WTC11 (cell line): ENCODE data around the gene CCL18. TPM values are rescaled to one million over a fixed set of nuclear protein-coding genes. Genes with fewer than 3 reads are reported as not detected.

ENCODE experiments used
- ATAC-seq: fragments of 200-7000 bp; cut with Tn5 transposase; 2 replicates; pipeline ENCODE4 v1.10.0; 2021; ENCODE audit warnings: mild to moderate bottlenecking, moderate library complexity
- CTCF ChIA-PET: fragments of 300-600 bp; sonication (Branson Sonifier 250); formaldehyde crosslinking; loops from one replicate; lab custom pipeline; 2021; ENCODE audit warnings: antibody characterized with exemption; lab: Charles Lee
- POLR2A ChIA-PET: fragments of 350-600 bp; sonication (Branson Sonifier 250); formaldehyde crosslinking; loops from one replicate; lab custom pipeline; 2021; ENCODE audit warnings: antibody characterized with exemption; lab: Charles Lee
- DNase-seq: peaks from one replicate; pipeline ENCODE4 v3.0.0; 2021; ENCODE audit warnings: low spot score
- H3K27ac Mint-ChIP-seq: 2 replicates; pipeline ENCODE4 v1.8.0; 2021; ENCODE audit warnings: mixed read lengths
- H3K27me3 Mint-ChIP-seq: 2 replicates; pipeline ENCODE4 v1.8.0; 2021; ENCODE audit warnings: low read depth, mild to moderate bottlenecking, moderate library complexity, mixed read lengths
- H3K36me3 Mint-ChIP-seq: 2 replicates; pipeline ENCODE4 v1.8.0; 2021; ENCODE audit warnings: mixed read lengths
- H3K4me1 Mint-ChIP-seq: 2 replicates; pipeline ENCODE4 v1.8.0; 2022; ENCODE audit warnings: mixed read lengths
- H3K4me3 Mint-ChIP-seq: 2 replicates; pipeline ENCODE4 v1.8.0; 2021; ENCODE audit warnings: mild to moderate bottlenecking, moderate library complexity, mixed read lengths
- H3K9me3 Mint-ChIP-seq: 2 replicates; pipeline ENCODE4 v1.8.0; 2021; ENCODE audit warnings: mixed read lengths
- ESRRA ChIP-seq: sonication (generic); formaldehyde crosslinking; IDR thresholded peaks from 2 replicates; pipeline ENCODE4 v1.8.1; 2022; ENCODE audit warnings: mild to moderate bottlenecking, missing genetic modification reagents, borderline replicate concordance
- FOXK1 ChIP-seq: sonication (generic); formaldehyde crosslinking; IDR thresholded peaks from 2 replicates; pipeline ENCODE4 v1.8.0; 2022; ENCODE audit warnings: mild to moderate bottlenecking, moderate library complexity, missing genetic modification reagents
- FOXP1 ChIP-seq: sonication (generic); formaldehyde crosslinking; IDR thresholded peaks from 2 replicates; pipeline ENCODE4 v1.8.0; 2022; ENCODE audit warnings: missing genetic modification reagents, mild to moderate bottlenecking, moderate library complexity, borderline replicate concordance
- GABPB1 ChIP-seq: sonication (generic); formaldehyde crosslinking; IDR thresholded peaks from 2 replicates; pipeline ENCODE4 v1.8.1; 2023; ENCODE audit warnings: mild to moderate bottlenecking, missing genetic modification reagents
- IRF2 ChIP-seq: sonication (generic); formaldehyde crosslinking; IDR thresholded peaks from 2 replicates; pipeline ENCODE4 v1.8.0; 2022; ENCODE audit warnings: low read depth, missing genetic modification reagents, borderline replicate concordance
- JAZF1 ChIP-seq: fragments of 250-450 bp; sonication (Bioruptor Pico); IDR thresholded peaks from 2 replicates; pipeline ENCODE4 v1.9.0; 2021; ENCODE audit warnings: moderate library complexity, mild to moderate bottlenecking, inconsistent platforms
- MXD4 ChIP-seq: fragments of 250-450 bp; sonication (Bioruptor Pico); IDR thresholded peaks from 2 replicates; pipeline ENCODE4 v1.8.0; 2021; ENCODE audit warnings: mild to moderate bottlenecking, moderate library complexity, borderline replicate concordance
- NFATC4 ChIP-seq: fragments of 250-450 bp; sonication (Bioruptor Pico); IDR thresholded peaks from 2 replicates; pipeline ENCODE4 v1.9.0; 2021; ENCODE audit warnings: mild to moderate bottlenecking
- OVOL2 ChIP-seq: fragments of 250-450 bp; sonication (Bioruptor Pico); IDR thresholded peaks from 2 replicates; pipeline ENCODE4 v1.9.0; 2021; ENCODE audit warnings: mild to moderate bottlenecking, borderline replicate concordance
- RELA ChIP-seq: sonication (generic); formaldehyde crosslinking; IDR thresholded peaks from 2 replicates; pipeline ENCODE4 v1.8.1; 2022; ENCODE audit warnings: missing genetic modification reagents, mild to moderate bottlenecking, borderline replicate concordance
- RORB ChIP-seq: fragments of 250-450 bp; sonication (Bioruptor Pico); IDR thresholded peaks from 2 replicates; pipeline ENCODE4 v1.9.0; 2021; ENCODE audit warnings: mild to moderate bottlenecking
- TCF7 ChIP-seq: sonication (generic); formaldehyde crosslinking; IDR thresholded peaks from 2 replicates; pipeline ENCODE4 v1.8.0; 2022; ENCODE audit warnings: mild to moderate bottlenecking, low read depth, missing genetic modification reagents, moderate library complexity
- ZNF671 ChIP-seq: fragments of 250-450 bp; sonication (Bioruptor Pico); IDR thresholded peaks from 2 replicates; pipeline ENCODE4 v1.8.0; 2021; ENCODE audit warnings: mild to moderate bottlenecking
- total RNA-seq: library from RNA; stranded (reverse); gene quantifications from 3 replicates; pipeline ENCODE4 v1.2.3, GENCODE V29; 2021
- TF ChIP-seq, protein P1 (sequence below): sonication (generic); formaldehyde crosslinking; IDR thresholded peaks from 2 replicates; pipeline ENCODE4 v1.8.0; 2022; ENCODE audit warnings: mild to moderate bottlenecking, missing genetic modification reagents
- TF ChIP-seq, protein P2 (sequence below): sonication (generic); formaldehyde crosslinking; IDR thresholded peaks from 2 replicates; pipeline ENCODE4 v1.8.1; 2023; ENCODE audit warnings: mild to moderate bottlenecking, missing genetic modification reagents
- TF ChIP-seq, protein P3 (sequence below): fragments of 250-450 bp; sonication (Bioruptor Pico); IDR thresholded peaks from 2 replicates; pipeline ENCODE4 v1.9.0; 2021; ENCODE audit warnings: mild to moderate bottlenecking
- TF ChIP-seq, protein P4 (sequence below): sonication (generic); formaldehyde crosslinking; conservative IDR thresholded peaks from 2 replicates; pipeline ENCODE4 v1.8.1; 2023; ENCODE audit warnings: mild to moderate bottlenecking, low read depth, missing genetic modification reagents, moderate library complexity
- TF ChIP-seq, protein P5 (sequence below): fragments of 250-450 bp; sonication (Bioruptor Pico); IDR thresholded peaks from 2 replicates; pipeline ENCODE4 v1.9.0; 2021; ENCODE audit warnings: mild to moderate bottlenecking, borderline replicate concordance

The CCL18 gene
- total RNA-seq, 1 experiment from 2014 or later = not detected

DNA sequence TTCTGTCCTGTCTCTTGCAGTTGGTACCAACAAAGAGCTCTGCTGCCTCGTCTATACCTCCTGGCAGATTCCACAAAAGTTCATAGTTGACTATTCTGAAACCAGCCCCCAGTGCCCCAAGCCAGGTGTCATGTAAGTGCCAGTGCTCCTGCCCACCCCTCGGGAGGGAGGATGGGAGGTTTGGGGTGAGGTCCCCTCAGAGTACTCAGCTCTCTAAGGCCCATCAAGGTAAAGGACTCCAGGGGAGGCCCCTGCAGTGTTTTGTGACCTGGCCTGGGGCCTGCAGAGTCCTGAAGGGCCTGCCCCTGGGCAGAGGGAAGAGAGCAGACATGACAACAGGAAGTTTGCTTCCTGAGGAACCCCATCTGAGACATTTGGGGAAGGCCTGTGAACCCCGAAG, 6.4 kb downstream of the CCL18 start:
- H3K4me3 Mint-ChIP-seq = no peak overlapping the region
- POLR2A ChIA-PET = no interaction called here
- peaks cover 5% of the 10 kb centered on the region for H3K4me1 Mint-ChIP-seq
- DNase-seq = no peak
- peaks cover 15% of the 10 kb centered on the region for H3K9me3 Mint-ChIP-seq
- no peak for ATAC-seq
- TF ChIP-seq ZNF671 (CRISPR knock-in tag) (no peak), ESRRA (CRISPR knock-in tag) (no peak), RELA (CRISPR knock-in tag) (no peak), FOXP1 (CRISPR knock-in tag) (no peak), FOXK1 (no peak)
- TF ChIP-seq, protein P1, sequence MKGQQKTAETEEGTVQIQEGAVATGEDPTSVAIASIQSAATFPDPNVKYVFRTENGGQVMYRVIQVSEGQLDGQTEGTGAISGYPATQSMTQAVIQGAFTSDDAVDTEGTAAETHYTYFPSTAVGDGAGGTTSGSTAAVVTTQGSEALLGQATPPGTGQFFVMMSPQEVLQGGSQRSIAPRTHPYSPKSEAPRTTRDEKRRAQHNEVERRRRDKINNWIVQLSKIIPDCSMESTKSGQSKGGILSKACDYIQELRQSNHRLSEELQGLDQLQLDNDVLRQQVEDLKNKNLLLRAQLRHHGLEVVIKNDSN (CRISPR knock-in tag) = no peak
- TF ChIP-seq, protein P2, sequence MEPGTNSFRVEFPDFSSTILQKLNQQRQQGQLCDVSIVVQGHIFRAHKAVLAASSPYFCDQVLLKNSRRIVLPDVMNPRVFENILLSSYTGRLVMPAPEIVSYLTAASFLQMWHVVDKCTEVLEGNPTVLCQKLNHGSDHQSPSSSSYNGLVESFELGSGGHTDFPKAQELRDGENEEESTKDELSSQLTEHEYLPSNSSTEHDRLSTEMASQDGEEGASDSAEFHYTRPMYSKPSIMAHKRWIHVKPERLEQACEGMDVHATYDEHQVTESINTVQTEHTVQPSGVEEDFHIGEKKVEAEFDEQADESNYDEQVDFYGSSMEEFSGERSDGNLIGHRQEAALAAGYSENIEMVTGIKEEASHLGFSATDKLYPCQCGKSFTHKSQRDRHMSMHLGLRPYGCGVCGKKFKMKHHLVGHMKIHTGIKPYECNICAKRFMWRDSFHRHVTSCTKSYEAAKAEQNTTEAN (CRISPR knock-in tag) = no peak
- H3K27ac Mint-ChIP-seq = no peak overlapping the region
- H3K27me3 Mint-ChIP-seq = peaks cover 4% of the 10 kb centered on the region; the same call in 1 of the 2 replicates
- CTCF ChIA-PET = interaction anchor here (4.6 to 7.0 kb wide), 2 partner anchors 78 to 92 kb away, joined by 49 to 159 read pairs; partner anchors contain the start of gene CCL16
- no peaks in the 10 kb centered on the region for H3K36me3 Mint-ChIP-seq

DNA sequence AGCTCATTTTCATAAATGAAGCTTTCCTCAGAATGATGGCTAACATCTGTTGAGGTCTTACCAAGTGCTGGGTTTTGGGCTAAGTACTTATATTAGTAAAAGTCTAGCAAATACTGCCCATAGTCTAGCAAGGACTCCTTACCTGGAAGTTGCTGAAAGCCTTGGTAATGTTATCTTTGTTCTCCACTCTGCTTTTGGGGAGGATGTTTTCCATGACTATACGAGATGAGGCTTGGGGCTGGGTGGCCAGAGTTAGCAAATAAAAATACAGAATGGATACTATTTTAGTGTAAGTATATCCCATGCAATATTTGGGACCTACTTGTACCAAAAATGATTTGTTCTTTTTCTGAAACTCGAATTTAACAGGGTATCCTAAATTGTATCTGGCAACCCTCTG, 7.7 kb downstream of the CCL18 start:
- DNase-seq = no peak
- Mint-ChIP-seq H3K36me3 (no peaks in the 10 kb centered on the region), H3K4me1 (peaks cover 5% of the 10 kb centered on the region), H3K4me3 (no peak overlapping the region), H3K9me3 (peaks cover 8% of the 10 kb centered on the region), H3K27me3 (no peaks in the 10 kb centered on the region; the same call in 1 of the 2 replicates), H3K27ac (no peak overlapping the region)
- CTCF ChIA-PET = interaction anchor here (1.4 to 7.0 kb wide), 8 partner anchors 24 to 392 kb away, joined by 3 to 159 read pairs (median 7); partner anchors contain the start of genes CCL16, LYZL6 and TAF15
- POLR2A ChIA-PET = no interaction called here
- ATAC-seq = no peak
- TF ChIP-seq NFATC4 (CRISPR knock-in tag) = no peak
- no peak for TF ChIP-seq RORB (CRISPR knock-in tag)
- TF ChIP-seq, protein P3, sequence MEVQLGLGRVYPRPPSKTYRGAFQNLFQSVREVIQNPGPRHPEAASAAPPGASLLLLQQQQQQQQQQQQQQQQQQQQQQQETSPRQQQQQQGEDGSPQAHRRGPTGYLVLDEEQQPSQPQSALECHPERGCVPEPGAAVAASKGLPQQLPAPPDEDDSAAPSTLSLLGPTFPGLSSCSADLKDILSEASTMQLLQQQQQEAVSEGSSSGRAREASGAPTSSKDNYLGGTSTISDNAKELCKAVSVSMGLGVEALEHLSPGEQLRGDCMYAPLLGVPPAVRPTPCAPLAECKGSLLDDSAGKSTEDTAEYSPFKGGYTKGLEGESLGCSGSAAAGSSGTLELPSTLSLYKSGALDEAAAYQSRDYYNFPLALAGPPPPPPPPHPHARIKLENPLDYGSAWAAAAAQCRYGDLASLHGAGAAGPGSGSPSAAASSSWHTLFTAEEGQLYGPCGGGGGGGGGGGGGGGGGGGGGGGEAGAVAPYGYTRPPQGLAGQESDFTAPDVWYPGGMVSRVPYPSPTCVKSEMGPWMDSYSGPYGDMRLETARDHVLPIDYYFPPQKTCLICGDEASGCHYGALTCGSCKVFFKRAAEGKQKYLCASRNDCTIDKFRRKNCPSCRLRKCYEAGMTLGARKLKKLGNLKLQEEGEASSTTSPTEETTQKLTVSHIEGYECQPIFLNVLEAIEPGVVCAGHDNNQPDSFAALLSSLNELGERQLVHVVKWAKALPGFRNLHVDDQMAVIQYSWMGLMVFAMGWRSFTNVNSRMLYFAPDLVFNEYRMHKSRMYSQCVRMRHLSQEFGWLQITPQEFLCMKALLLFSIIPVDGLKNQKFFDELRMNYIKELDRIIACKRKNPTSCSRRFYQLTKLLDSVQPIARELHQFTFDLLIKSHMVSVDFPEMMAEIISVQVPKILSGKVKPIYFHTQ (CRISPR knock-in tag) = no peak
- TF ChIP-seq TCF7 (CRISPR knock-in tag) = no peak
- no peak for TF ChIP-seq ZNF671 (CRISPR knock-in tag)
- no peak for TF ChIP-seq JAZF1
- TF ChIP-seq, protein P4, sequence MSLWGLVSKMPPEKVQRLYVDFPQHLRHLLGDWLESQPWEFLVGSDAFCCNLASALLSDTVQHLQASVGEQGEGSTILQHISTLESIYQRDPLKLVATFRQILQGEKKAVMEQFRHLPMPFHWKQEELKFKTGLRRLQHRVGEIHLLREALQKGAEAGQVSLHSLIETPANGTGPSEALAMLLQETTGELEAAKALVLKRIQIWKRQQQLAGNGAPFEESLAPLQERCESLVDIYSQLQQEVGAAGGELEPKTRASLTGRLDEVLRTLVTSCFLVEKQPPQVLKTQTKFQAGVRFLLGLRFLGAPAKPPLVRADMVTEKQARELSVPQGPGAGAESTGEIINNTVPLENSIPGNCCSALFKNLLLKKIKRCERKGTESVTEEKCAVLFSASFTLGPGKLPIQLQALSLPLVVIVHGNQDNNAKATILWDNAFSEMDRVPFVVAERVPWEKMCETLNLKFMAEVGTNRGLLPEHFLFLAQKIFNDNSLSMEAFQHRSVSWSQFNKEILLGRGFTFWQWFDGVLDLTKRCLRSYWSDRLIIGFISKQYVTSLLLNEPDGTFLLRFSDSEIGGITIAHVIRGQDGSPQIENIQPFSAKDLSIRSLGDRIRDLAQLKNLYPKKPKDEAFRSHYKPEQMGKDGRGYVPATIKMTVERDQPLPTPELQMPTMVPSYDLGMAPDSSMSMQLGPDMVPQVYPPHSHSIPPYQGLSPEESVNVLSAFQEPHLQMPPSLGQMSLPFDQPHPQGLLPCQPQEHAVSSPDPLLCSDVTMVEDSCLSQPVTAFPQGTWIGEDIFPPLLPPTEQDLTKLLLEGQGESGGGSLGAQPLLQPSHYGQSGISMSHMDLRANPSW (CRISPR knock-in tag) = no peak
- no peak for TF ChIP-seq GABPB1
- TF ChIP-seq, protein P5, sequence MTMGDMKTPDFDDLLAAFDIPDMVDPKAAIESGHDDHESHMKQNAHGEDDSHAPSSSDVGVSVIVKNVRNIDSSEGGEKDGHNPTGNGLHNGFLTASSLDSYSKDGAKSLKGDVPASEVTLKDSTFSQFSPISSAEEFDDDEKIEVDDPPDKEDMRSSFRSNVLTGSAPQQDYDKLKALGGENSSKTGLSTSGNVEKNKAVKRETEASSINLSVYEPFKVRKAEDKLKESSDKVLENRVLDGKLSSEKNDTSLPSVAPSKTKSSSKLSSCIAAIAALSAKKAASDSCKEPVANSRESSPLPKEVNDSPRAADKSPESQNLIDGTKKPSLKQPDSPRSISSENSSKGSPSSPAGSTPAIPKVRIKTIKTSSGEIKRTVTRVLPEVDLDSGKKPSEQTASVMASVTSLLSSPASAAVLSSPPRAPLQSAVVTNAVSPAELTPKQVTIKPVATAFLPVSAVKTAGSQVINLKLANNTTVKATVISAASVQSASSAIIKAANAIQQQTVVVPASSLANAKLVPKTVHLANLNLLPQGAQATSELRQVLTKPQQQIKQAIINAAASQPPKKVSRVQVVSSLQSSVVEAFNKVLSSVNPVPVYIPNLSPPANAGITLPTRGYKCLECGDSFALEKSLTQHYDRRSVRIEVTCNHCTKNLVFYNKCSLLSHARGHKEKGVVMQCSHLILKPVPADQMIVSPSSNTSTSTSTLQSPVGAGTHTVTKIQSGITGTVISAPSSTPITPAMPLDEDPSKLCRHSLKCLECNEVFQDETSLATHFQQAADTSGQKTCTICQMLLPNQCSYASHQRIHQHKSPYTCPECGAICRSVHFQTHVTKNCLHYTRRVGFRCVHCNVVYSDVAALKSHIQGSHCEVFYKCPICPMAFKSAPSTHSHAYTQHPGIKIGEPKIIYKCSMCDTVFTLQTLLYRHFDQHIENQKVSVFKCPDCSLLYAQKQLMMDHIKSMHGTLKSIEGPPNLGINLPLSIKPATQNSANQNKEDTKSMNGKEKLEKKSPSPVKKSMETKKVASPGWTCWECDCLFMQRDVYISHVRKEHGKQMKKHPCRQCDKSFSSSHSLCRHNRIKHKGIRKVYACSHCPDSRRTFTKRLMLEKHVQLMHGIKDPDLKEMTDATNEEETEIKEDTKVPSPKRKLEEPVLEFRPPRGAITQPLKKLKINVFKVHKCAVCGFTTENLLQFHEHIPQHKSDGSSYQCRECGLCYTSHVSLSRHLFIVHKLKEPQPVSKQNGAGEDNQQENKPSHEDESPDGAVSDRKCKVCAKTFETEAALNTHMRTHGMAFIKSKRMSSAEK (CRISPR knock-in tag) = no peak
- TF ChIP-seq MXD4 (CRISPR knock-in tag) = no peak
- TF ChIP-seq IRF2 (CRISPR knock-in tag) = no peak
- no peak for TF ChIP-seq OVOL2 (CRISPR knock-in tag)
